ELR (cell line): ENCODE results near the gene DENND6A.

Experiments
- DNase-seq: peaks from one replicate; pipeline ENCODE4 v3.0.0-alpha.2; 2015; ENCODE audit warnings: low read depth

DENND6A gene

DNA sequence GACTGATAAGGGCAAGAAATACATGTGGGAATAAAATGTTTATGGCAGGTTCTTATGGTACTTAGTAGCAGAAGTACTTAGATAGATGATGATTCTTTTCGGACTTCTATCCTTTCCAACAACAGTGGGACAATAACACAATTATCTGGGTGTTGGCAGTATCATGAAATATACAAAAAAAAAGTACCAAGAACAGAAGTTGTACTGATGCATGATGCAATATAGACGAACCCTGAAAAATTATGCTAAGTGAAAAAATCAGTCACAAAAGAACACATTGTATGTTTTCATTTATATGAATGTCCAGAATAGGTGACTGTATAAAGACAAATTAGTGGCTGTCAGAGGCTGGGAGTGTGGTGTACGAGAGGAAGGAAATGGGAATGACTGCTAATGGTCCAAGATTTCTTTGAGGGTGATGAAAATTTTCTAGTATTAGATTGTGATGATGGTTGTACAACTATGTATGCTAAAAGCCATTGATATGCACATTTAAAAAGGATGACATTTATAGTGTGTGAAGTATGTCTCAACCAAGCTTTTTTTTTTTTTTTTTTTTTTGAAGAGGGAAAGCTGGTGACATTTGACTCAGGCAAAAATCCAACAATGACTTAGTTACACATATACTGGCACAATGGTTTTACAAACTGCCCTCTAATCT lies 116.8 kb downstream of the DENND6A start:
- no peak for DNase-seq
